Panc1 (cell line): ENCODE results near the gene ITPR3. TPM values are rescaled to one million over a fixed set of nuclear protein-coding genes. Genes with fewer than 3 reads are reported as not detected.

Experiments
- ATAC-seq: fragments of 200-7000 bp; cut with Tn5 transposase; 2 replicates; pipeline ENCODE4 v1.9.1; 2020; ENCODE audit warnings: mild to moderate bottlenecking, moderate library complexity
- BruUV-seq: library from RNA; stranded (reverse); fragments of 400-500 nt; replicated peaks from 2 replicates; lab custom pipeline; 2021; lab: Mats Ljungman, UMichigan
- CTCF ChIA-PET: fragments of 300-600 bp; sonication (Branson Sonifier 250); formaldehyde crosslinking; loops from one replicate; lab custom pipeline; 2022; ENCODE audit warnings: antibody characterized with exemption; lab: Charles Lee
- POLR2A ChIA-PET: fragments of 300-600 bp; sonication (Branson Sonifier 250); formaldehyde crosslinking; loops from one replicate; lab custom pipeline; 2022; ENCODE audit warnings: antibody characterized with exemption; lab: Charles Lee
- DNase-seq: peaks from one replicate; pipeline ENCODE4 v3.0.0-alpha.2; 2010; ENCODE audit warnings: low read depth, low spot score
- H3K27ac ChIP-seq: 2 replicates; pipeline ENCODE4 v1.5.1; 2011; ENCODE audit warnings: mild to moderate bottlenecking, low read length, inconsistent platforms
- H3K27me3 ChIP-seq: fragments of 200-500 bp; sonication (Bioruptor generic); 2 replicates; pipeline ENCODE4 v1.6.0; 2014; ENCODE audit warnings: low read length, inconsistent platforms; ENCODE audit not compliant: control insufficient read depth, insufficient read depth
- H3K36me3 ChIP-seq: fragments of 200-500 bp; sonication (Bioruptor generic); 2 replicates; pipeline ENCODE4 v1.5.1; 2014; ENCODE audit warnings: inconsistent platforms, mild to moderate bottlenecking, low read length, moderate library complexity; ENCODE audit not compliant: control insufficient read depth, insufficient read depth
- H3K4me1 ChIP-seq: 2 replicates; pipeline ENCODE4 v1.5.1; 2011; ENCODE audit warnings: inconsistent platforms, mild to moderate bottlenecking, low read length, moderate library complexity; ENCODE audit not compliant: control insufficient read depth, insufficient read depth
- H3K4me3 ChIP-seq, 2 experiments: 2 replicates each; pipeline ENCODE4 v1.5.1; 2011 to 2012; ENCODE audit warnings: low read depth in 2 of 2, low read length in 2 of 2, mild to moderate bottlenecking in 2 of 2, inconsistent platforms in 1 of 2, moderate library complexity in 1 of 2
- H3K9me3 ChIP-seq: fragments of 200-500 bp; sonication (Bioruptor generic); 2 replicates; pipeline ENCODE4 v1.5.1; 2014; ENCODE audit warnings: low read depth, mild to moderate bottlenecking, inconsistent platforms, low read length, moderate library complexity; ENCODE audit not compliant: control insufficient read depth, insufficient read depth
- POLR2AphosphoS5 ChIP-seq: IDR thresholded peaks from 2 replicates; pipeline ENCODE4 v1.6.1; 2012; ENCODE audit warnings: mild to moderate bottlenecking, low read depth, low read length, moderate library complexity
- SIN3A ChIP-seq: IDR thresholded peaks from 2 replicates; pipeline ENCODE4 v1.6.1; 2012; ENCODE audit warnings: low read depth, mild to moderate bottlenecking, low read length, moderate library complexity, borderline replicate concordance; ENCODE audit not compliant: insufficient read depth
- TCF7L2 ChIP-seq: IDR thresholded peaks from 2 replicates; pipeline ENCODE4 v1.6.1; 2011; ENCODE audit warnings: mild to moderate bottlenecking, low read depth, low read length, inconsistent platforms
- in situ Hi-C: cut with HindIII; loops from 2 replicates; pipeline ENCODE4 v1.10.0; 2016; ENCODE audit warnings: low sequenced_read_pairs, low pct_unique_long_range_greater_than_20kb
- intact Hi-C: fragments of 100-400 bp; cut with micrococcal nuclease; formaldehyde crosslinking; loops from one replicate; pipeline ENCODE4 v1.10.0; 2022; ENCODE audit not compliant: unreplicated experiment
- total RNA-seq: library from RNA; stranded (reverse); gene quantifications from one replicate; pipeline ENCODE4 v1.2.1, GENCODE V29; 2021; ENCODE audit not compliant: unreplicated experiment
- TF ChIP-seq, protein P1 (sequence below), 2 experiments: IDR thresholded peaks; 2 replicates each; pipeline ENCODE4 v1.6.1; 2011 to 2012; ENCODE audit warnings: low read depth in 2 of 2, control low read depth in 1 of 2, low read length in 1 of 2, mild to moderate bottlenecking in 1 of 2, moderate library complexity in 1 of 2; ENCODE audit not compliant: insufficient read depth in 1 of 2
- TF ChIP-seq, protein P2 (sequence below): fragments of 450-650 bp; IDR thresholded peaks from 2 replicates; pipeline ENCODE4 v1.5.1; 2017; ENCODE audit warnings: mild to moderate bottlenecking

The ITPR3 gene
- total RNA-seq, 1 experiment from 2014 or later = 65.8 TPM

DNA sequence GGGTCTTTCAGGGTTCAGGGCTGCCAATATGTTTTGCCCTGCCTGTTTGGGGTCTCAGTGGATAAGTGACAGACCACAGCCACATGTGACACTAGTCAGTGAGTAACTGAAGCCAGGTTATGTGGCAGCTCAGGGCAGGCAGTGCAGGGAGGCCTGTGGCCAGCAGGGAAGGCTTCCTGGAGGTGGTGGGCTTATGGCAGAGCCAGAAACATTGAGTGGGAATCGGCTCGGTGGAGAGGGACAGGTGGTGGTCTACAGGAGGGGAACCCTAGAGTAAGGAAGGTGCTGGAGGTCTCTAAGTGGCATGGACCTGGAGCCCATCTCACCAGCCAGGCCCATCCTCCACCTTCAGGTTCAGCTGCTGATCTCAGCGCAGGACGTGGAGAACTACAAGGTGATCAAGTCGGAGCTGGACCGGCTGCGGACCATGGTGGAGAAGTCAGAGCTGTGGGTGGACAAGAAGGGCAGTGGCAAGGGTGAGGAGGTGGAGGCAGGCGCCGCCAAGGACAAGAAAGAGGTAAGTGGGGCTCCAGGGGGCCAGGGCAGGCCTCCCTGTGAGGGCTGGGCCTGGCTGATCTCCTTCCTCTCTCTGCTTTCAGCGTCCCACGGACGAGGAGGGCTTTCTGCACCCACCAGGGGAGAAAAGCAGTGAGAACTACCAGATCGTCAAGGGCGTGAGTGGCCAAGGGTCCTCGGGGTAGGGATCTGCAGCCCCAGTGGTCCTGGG, 55.5 kb downstream of the ITPR3 start:
- H3K27me3 ChIP-seq = no peaks in the 10 kb centered on the region
- in situ Hi-C loops (no loop called here), intact Hi-C loops (no loop called here)
- no peaks in the 10 kb centered on the region for H3K9me3 ChIP-seq
- no peaks in the 10 kb centered on the region; the same call in 1 of the 2 replicates for H3K36me3 ChIP-seq
- POLR2A ChIA-PET = no interaction called here
- TF ChIP-seq, protein P1, sequence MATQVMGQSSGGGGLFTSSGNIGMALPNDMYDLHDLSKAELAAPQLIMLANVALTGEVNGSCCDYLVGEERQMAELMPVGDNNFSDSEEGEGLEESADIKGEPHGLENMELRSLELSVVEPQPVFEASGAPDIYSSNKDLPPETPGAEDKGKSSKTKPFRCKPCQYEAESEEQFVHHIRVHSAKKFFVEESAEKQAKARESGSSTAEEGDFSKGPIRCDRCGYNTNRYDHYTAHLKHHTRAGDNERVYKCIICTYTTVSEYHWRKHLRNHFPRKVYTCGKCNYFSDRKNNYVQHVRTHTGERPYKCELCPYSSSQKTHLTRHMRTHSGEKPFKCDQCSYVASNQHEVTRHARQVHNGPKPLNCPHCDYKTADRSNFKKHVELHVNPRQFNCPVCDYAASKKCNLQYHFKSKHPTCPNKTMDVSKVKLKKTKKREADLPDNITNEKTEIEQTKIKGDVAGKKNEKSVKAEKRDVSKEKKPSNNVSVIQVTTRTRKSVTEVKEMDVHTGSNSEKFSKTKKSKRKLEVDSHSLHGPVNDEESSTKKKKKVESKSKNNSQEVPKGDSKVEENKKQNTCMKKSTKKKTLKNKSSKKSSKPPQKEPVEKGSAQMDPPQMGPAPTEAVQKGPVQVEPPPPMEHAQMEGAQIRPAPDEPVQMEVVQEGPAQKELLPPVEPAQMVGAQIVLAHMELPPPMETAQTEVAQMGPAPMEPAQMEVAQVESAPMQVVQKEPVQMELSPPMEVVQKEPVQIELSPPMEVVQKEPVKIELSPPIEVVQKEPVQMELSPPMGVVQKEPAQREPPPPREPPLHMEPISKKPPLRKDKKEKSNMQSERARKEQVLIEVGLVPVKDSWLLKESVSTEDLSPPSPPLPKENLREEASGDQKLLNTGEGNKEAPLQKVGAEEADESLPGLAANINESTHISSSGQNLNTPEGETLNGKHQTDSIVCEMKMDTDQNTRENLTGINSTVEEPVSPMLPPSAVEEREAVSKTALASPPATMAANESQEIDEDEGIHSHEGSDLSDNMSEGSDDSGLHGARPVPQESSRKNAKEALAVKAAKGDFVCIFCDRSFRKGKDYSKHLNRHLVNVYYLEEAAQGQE (IDR thresholded peaks at IDR 0.05; ENCODE audit: insufficient read depth in 1 of 2, low read depth in 2 of 2, low read length in 1 of 2) = no peak
- TF ChIP-seq, protein P2, sequence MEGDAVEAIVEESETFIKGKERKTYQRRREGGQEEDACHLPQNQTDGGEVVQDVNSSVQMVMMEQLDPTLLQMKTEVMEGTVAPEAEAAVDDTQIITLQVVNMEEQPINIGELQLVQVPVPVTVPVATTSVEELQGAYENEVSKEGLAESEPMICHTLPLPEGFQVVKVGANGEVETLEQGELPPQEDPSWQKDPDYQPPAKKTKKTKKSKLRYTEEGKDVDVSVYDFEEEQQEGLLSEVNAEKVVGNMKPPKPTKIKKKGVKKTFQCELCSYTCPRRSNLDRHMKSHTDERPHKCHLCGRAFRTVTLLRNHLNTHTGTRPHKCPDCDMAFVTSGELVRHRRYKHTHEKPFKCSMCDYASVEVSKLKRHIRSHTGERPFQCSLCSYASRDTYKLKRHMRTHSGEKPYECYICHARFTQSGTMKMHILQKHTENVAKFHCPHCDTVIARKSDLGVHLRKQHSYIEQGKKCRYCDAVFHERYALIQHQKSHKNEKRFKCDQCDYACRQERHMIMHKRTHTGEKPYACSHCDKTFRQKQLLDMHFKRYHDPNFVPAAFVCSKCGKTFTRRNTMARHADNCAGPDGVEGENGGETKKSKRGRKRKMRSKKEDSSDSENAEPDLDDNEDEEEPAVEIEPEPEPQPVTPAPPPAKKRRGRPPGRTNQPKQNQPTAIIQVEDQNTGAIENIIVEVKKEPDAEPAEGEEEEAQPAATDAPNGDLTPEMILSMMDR = no peak
- TF ChIP-seq POLR2AphosphoS5 (no peak), TCF7L2 (no peak), SIN3A (no peak)
- no peak for DNase-seq
- H3K27ac ChIP-seq = no peak overlapping the region
- peaks cover 13% of the 10 kb centered on the region for H3K4me1 ChIP-seq
- CTCF ChIA-PET = no interaction called here
- BruUV-seq = no TSS peak
- no peak for ATAC-seq
- H3K4me3 ChIP-seq = no peak overlapping the region

DNA sequence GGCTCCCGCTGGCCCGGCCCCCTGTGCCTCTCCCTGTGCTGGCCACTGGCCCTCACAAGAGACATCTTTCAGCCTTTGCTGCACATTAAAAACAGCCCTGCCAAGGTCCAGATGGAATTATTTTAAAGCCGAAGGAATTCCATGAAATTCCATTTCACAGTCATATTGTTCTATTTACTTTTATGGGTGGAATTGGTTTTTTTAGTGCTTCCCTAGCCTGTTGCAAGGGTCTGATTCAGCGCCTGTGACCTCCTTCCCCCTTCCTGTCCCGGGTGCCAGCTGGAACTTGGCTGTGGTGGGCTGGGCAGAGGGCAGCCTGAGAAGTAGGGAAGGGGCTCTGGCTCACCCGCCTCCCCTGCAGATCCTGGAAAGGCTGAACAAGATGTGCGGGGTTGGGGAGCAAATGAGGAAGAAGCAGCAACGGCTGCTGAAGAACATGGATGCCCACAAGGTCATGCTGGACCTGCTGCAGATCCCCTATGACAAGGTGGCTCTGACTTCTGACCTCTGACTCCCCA, 56.1 kb downstream of the ITPR3 start:
- Histone ChIP-seq H3K27me3 (no peaks in the 10 kb centered on the region), H3K4me3 (no peak overlapping the region), H3K9me3 (no peaks in the 10 kb centered on the region), H3K4me1 (peaks cover 13% of the 10 kb centered on the region), H3K36me3 (no peaks in the 10 kb centered on the region; the same call in 1 of the 2 replicates), H3K27ac (no peak overlapping the region)
- no peak for ATAC-seq
- POLR2A ChIA-PET = no interaction called here
- intact Hi-C loops (no loop called here), in situ Hi-C loops (no loop called here)
- DNase-seq = no peak
- CTCF ChIA-PET = no interaction called here
- TF ChIP-seq POLR2AphosphoS5 = no peak
- BruUV-seq = no TSS peak

DNA sequence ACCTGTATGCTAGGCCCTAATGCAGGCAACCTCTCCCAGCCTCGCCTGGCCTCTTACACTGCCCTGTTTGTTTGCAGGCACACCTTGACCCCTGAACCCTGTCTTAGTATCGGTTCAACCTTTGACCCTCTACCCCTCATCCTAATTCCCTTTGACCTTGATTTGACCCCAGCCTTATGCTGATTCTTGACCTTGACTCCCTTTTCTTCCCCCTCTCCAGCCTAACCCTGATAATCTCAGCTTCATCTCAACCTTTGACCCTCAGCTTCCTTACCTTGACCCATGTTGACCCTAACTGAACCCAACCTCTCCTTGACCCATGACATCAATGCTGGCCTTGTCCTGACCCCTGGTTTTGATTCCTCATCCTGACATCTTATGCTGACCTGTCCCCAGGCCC, 56.6 kb downstream of the ITPR3 start:
- DNase-seq (no peak), ATAC-seq (no peak)
- ChIA-PET CTCF (no interaction called here), POLR2A (no interaction called here)
- Histone ChIP-seq H3K27me3 (no peaks in the 10 kb centered on the region), H3K9me3 (no peaks in the 10 kb centered on the region), H3K4me3 (no peak overlapping the region), H3K4me1 (peaks cover 8% of the 10 kb centered on the region), H3K27ac (no peak overlapping the region), H3K36me3 (no peaks in the 10 kb centered on the region; the same call in 1 of the 2 replicates)
- in situ Hi-C loops (no loop called here), intact Hi-C loops (no loop called here)
- TF ChIP-seq SIN3A (no peak), TCF7L2 (no peak), POLR2AphosphoS5 (no peak)
- TF ChIP-seq, protein P2 = no peak
- TF ChIP-seq, protein P1 (IDR thresholded peaks at IDR 0.05; ENCODE audit: insufficient read depth in 1 of 2, low read depth in 2 of 2, low read length in 1 of 2) = no peak
- BruUV-seq = no TSS peak
